ENCODE results near the gene LAMC3. TPM values are rescaled to one million over a fixed set of nuclear protein-coding genes. Genes with fewer than 3 reads are reported as not detected.

LAMC3 gene
- total and polyA plus RNA-seq, 9 of the 15 experiments (the other 6 are each of a cell fraction or from before 2014, with no cell fraction given), result 0.10 TPM; not detected in 8

GRCh38 chr9:131125288-131126058 lies 116.5 kb downstream of the LAMC3 start, which contains the start of gene NUP214:
Gene NUP214 (plus strand): TSS chr9:131125586. CDS start chr9:131125705, 119 bp downstream.
- H2AFZ ChIP-seq (ENCODE audit: low read depth, low read length), result peak within 1 kb of the TSS; percentile 86
- TF ChIP-seq, protein P1, sequence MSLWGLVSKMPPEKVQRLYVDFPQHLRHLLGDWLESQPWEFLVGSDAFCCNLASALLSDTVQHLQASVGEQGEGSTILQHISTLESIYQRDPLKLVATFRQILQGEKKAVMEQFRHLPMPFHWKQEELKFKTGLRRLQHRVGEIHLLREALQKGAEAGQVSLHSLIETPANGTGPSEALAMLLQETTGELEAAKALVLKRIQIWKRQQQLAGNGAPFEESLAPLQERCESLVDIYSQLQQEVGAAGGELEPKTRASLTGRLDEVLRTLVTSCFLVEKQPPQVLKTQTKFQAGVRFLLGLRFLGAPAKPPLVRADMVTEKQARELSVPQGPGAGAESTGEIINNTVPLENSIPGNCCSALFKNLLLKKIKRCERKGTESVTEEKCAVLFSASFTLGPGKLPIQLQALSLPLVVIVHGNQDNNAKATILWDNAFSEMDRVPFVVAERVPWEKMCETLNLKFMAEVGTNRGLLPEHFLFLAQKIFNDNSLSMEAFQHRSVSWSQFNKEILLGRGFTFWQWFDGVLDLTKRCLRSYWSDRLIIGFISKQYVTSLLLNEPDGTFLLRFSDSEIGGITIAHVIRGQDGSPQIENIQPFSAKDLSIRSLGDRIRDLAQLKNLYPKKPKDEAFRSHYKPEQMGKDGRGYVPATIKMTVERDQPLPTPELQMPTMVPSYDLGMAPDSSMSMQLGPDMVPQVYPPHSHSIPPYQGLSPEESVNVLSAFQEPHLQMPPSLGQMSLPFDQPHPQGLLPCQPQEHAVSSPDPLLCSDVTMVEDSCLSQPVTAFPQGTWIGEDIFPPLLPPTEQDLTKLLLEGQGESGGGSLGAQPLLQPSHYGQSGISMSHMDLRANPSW (CRISPR knock-in tag; IDR thresholded peaks at IDR 0.05), result peak; percentile 100
- TF ChIP-seq MLX (CRISPR knock-in tag; conservative IDR thresholded peaks at IDR 0.05), result peak in 1 of 2 experiments; percentile 83; a peak in 2 of 4 replicates
- TF ChIP-seq CTBP1 (IDR thresholded peaks at IDR 0.05; ENCODE audit: borderline replicate concordance), result no peak
- no peak for TF ChIP-seq ATF3 (IDR thresholded peaks at IDR 0.05)
- peak; percentile 97 for TF ChIP-seq ATF3 (CRISPR knock-in tag; conservative IDR thresholded peaks at IDR 0.05)
- TF ChIP-seq, protein P2, sequence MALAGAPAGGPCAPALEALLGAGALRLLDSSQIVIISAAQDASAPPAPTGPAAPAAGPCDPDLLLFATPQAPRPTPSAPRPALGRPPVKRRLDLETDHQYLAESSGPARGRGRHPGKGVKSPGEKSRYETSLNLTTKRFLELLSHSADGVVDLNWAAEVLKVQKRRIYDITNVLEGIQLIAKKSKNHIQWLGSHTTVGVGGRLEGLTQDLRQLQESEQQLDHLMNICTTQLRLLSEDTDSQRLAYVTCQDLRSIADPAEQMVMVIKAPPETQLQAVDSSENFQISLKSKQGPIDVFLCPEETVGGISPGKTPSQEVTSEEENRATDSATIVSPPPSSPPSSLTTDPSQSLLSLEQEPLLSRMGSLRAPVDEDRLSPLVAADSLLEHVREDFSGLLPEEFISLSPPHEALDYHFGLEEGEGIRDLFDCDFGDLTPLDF (CRISPR knock-in tag; IDR thresholded peaks at IDR 0.05), result peak; percentile 100
- no peak for TF ChIP-seq IRF1 (CRISPR knock-in tag; IDR thresholded peaks at IDR 0.05; ENCODE audit: borderline replicate concordance)
- TF ChIP-seq HMGXB4 (CRISPR knock-in tag; IDR thresholded peaks at IDR 0.05), result peak; percentile 100
- under 1% methylated on average over 61 of the region's 61 CpGs for WGBS (ENCODE audit: insufficient coverage, low coverage, missing lambda C conversion rate)
- peaks cover 13 to 23% of the 10 kb centered on the region in 2 experiments for H3K4me1 ChIP-seq (replicated peaks in 1 of 2; ENCODE audit: control insufficient read depth in 2 of 2, insufficient read depth in 2 of 2, low read length in 2 of 2)
- FAIRE-seq, result peak; percentile 94
- DNase-seq (ENCODE audit: extremely low read depth in 1 of 4, low spot score in 3 of 4), result peak in 3 of 4 experiments; percentile 100
- H3K4me2 ChIP-seq (ENCODE audit: insufficient read depth, low read length), result peak within 1 kb of the TSS; percentile 94
- ATAC-seq, result peak; percentile 98
- H3K4me3 ChIP-seq, result peak within 1 kb of the TSS; percentile 48
- H3K9me3 ChIP-seq (replicated peaks; ENCODE audit: control insufficient read depth, insufficient read depth, low read depth, low read length), result no peaks in the 10 kb centered on the region
- peaks cover 5% of the 10 kb centered on the region for H3K9me1 ChIP-seq (ENCODE audit: control insufficient read depth, insufficient read depth, low read length)
- peaks cover 47% of the 10 kb centered on the region for H3K79me2 ChIP-seq (ENCODE audit: control insufficient read depth, insufficient read depth, low read length)
- peak within 1 kb of the TSS; percentile 83 to 92 for H3K9ac ChIP-seq (ENCODE audit: insufficient read depth in 1 of 2, low read depth in 2 of 2, low read length in 2 of 2)
- intact Hi-C loops (cut with micrococcal nuclease), result loop anchor here (1.0 to 10.0 kb wide), 6 partner anchors 29 to 209 kb away; partner anchors contain the start of gene AIF1L
- H3K27ac ChIP-seq (ENCODE audit: extremely low read depth, low read depth, low read length), result peak within 1 kb of the TSS; percentile 76
- ChIA-PET POLR2A (interaction anchor here (0.6 to 75.1 kb wide), 48 partner anchors 8 to 642 kb away, joined by 3 to 3336 read pairs (median 4); partner anchors contain the start of genes AIF1L and FAM78A), CTCF (ENCODE audit: low intra/inter-chr PET ratio) (no interaction called here)
- no TSS peak for BruUV-seq (replicated peaks)
- H4K20me1 ChIP-seq (replicated peaks; ENCODE audit: control insufficient read depth, insufficient read depth, low read length), result peaks cover 8% of the 10 kb centered on the region
- peaks cover 46% of the 10 kb centered on the region for H3K36me3 ChIP-seq (ENCODE audit: control insufficient read depth, insufficient read depth, low read length)
- in situ Hi-C loops (cut with MboI), result no loop called here
- H3K27me3 ChIP-seq (ENCODE audit: control insufficient read depth in 2 of 2, insufficient read depth in 2 of 2, low read length in 2 of 2), result peaks cover 13% of the 10 kb centered on the region in 2 experiments; a peak in 4 of 5 replicates

Measured in K562 (cell line).